Stomach (tissue), 9 donors: ENCODE results near the gene MICAL2. TPM values are rescaled to one million over a fixed set of nuclear protein-coding genes. Genes with fewer than 3 reads are reported as not detected.

Source experiments
- DNase-seq, 2 donors: peaks; one replicate each; pipeline versions ENCODE4 v3.0.0 to v3.0.0-alpha.2; 2013 to 2019
- H3K27ac ChIP-seq, 5 donors: fragments of 200-600 bp in 4 of 5; sonication (generic) in 4 of 5; one replicate each; pipeline ENCODE4 v1.5.1; 2013 to 2019; ENCODE audit warnings: mild to moderate bottlenecking in 1 of 5, moderate library complexity in 1 of 5
- H3K27me3 ChIP-seq, 3 donors: fragments of 200-600 bp; sonication (generic); one replicate each; pipeline ENCODE4 v1.5.1; 2017 to 2019; ENCODE audit warnings: mixed run types in 1 of 3
- H3K36me3 ChIP-seq, 4 donors: fragments of 200-600 bp; sonication (generic); 1 replicate in 3 of 4; 2 replicates in 1 of 4; pipeline ENCODE4 v1.5.1; 2016 to 2019
- H3K4me1 ChIP-seq, 4 donors: fragments of 200-600 bp; sonication (generic); one replicate each; pipeline ENCODE4 v1.5.1; 2016 to 2019
- H3K4me3 ChIP-seq, 4 donors: fragments of 200-600 bp; sonication (generic) in 3 of 4; one replicate each; pipeline ENCODE4 v1.5.1; 2016 to 2019; ENCODE audit warnings: mild to moderate bottlenecking in 1 of 4
- H3K9me3 ChIP-seq, 4 donors: fragments of 200-600 bp; sonication (generic); one replicate each; pipeline ENCODE4 v1.5.1; 2016 to 2019
- EP300 ChIP-seq: sonication (generic); formaldehyde crosslinking; IDR thresholded peaks from one replicate; pipeline ENCODE4 v1.6.1; 2017; ENCODE audit warnings: antibody characterized with exemption
- POLR2A ChIP-seq, 4 donors: fragments of 450-650 bp; IDR thresholded peaks; one replicate each; pipeline ENCODE4 v1.6.1; 2016; ENCODE audit warnings: antibody characterized with exemption in 4 of 4, control low read depth in 2 of 4, mild to moderate bottlenecking in 1 of 4, moderate library complexity in 1 of 4
- POLR2AphosphoS5 ChIP-seq, 3 donors: sonication (generic); formaldehyde crosslinking; IDR thresholded peaks; one replicate each; pipeline ENCODE4 v1.6.1; 2016; ENCODE audit warnings: antibody characterized with exemption in 3 of 3
- WGBS, 5 donors: extraction: QIAGEN DNeasy Blood & Tissue Kit in 3 of 5; methylation state at CpG; one replicate each; pipeline versions ENCODE4 v1.1.5 to v1.1.7; 2013 to 2018; 5-methylcytosine and 5-hydroxymethylcytosine counted together
- intact Hi-C: fragments of 100-400 bp; cut with DNase I; formaldehyde crosslinking; loops from one replicate; pipeline ENCODE4 v1.15.1; 2023; ENCODE audit warnings: low total_unique reads
- polyA plus RNA-seq, 3 donors: library from polyadenylated mRNA; stranded (reverse); fragments of 200-250 nt; gene quantifications; one replicate each; pipeline ENCODE4 v1.2.3, GENCODE V29; 2013
- total RNA-seq, 5 donors: library from RNA; depleted of rRNA; stranded (reverse); fragments of >200 nt; gene quantifications; one replicate each; pipeline versions ENCODE4 v1.1.0 to v1.2.3, GENCODE V29; 2014 to 2016
- TF ChIP-seq, protein P1 (sequence below), 7 experiments: fragments of 450-650 bp in 4 of 7; fragments of 200-600 bp in 3 of 7; sonication (generic) in 3 of 7; IDR thresholded peaks; one replicate each; pipeline ENCODE4 v1.5.1; 2016 to 2019; ENCODE audit warnings: antibody characterized with exemption in 7 of 7, control low read depth in 2 of 7, mild to moderate bottlenecking in 1 of 7
- donor health status: healthy with polysubstance abuse.
- donor health status: Bipolar disorder and iron deficiency.
- donor health status: healthy.

Gene MICAL2
- total and polyA plus RNA-seq, 8 donors, result 11.2 to 165 (median 83.3) TPM

DNA sequence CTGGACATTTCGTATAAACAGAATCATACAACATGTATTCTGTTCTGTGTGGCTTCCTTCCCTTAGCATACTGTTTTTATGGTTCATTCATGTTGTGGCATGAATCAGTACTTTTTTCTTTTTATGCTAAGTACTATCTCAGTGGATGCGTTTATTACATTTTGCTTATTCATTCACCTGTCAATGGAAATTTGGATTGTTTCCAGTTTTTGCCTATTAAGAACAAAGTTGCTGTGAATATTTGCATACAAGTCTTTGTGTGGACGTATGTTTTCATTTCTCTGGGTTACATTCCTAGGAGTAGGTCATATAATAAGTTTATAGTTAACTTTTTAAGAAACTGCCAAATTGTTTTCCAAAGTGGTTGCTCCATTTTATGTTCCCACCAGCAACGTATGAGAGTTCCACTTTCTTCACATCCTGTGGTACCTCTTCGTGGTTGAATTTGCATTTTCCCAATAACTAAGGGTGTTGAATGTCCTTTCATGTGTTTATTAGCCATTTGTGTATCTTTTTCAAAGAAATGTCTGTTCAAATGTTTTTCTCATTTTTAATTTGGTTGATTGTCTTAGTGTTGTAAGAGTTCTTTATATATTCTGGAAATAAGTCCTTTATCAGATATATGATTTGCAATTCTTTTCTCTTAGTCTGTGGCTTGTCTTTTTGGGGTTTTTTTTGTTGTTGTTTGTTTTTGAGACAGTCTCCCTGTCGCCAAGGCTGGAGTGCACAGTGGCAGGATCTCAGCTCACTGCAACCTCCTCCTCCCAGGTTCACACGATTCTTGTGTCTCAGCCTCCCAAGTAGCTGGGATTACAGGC, 46.0 kb upstream of the MICAL2 start:
- Histone ChIP-seq H3K4me3 (no peak overlapping the region), H3K27me3 (no peaks in the 10 kb centered on the region), H3K9me3 (peaks cover 0 to 4% (median 0%) of the 10 kb centered on the region in 4 donors), H3K36me3 (no peaks in the 10 kb centered on the region), H3K27ac (no peak overlapping the region), H3K4me1 (peaks cover 0 to 15% (median 14%) of the 10 kb centered on the region in 4 donors)
- WGBS, 5 donors, result 71 to 80% (median 76%) methylated on average over 7 of the region's 7 CpGs
- no peak for TF ChIP-seq POLR2AphosphoS5 (IDR thresholded peaks at IDR 0.05)
- intact Hi-C loops, result no loop called here
- no peak for DNase-seq

DNA sequence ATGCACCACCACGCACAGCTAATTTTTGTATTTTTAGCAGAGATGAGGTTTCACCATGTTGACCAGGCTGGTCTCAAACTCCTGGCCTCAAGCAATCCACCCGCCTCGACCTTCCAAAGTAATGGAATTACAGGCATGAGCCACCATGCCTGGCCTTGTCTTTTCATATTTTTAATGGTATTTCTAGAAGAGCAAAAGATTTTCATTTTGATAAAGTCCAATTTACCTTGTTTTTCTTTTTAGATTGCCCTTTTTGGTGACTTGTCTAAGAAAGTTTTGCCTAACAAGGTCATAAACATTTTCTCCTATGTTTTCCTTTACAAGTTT, 45.5 kb upstream of the MICAL2 start:
- WGBS, 5 donors, result 80 to 97% (median 95%) methylated on average over 3 of the region's 3 CpGs
- H3K27ac ChIP-seq, result no peak overlapping the region
- H3K9me3 ChIP-seq, result peaks cover 0 to 4% (median 0%) of the 10 kb centered on the region in 4 donors
- no peaks in the 10 kb centered on the region for H3K27me3 ChIP-seq
- H3K4me3 ChIP-seq, result no peak overlapping the region
- TF ChIP-seq, protein P1, sequence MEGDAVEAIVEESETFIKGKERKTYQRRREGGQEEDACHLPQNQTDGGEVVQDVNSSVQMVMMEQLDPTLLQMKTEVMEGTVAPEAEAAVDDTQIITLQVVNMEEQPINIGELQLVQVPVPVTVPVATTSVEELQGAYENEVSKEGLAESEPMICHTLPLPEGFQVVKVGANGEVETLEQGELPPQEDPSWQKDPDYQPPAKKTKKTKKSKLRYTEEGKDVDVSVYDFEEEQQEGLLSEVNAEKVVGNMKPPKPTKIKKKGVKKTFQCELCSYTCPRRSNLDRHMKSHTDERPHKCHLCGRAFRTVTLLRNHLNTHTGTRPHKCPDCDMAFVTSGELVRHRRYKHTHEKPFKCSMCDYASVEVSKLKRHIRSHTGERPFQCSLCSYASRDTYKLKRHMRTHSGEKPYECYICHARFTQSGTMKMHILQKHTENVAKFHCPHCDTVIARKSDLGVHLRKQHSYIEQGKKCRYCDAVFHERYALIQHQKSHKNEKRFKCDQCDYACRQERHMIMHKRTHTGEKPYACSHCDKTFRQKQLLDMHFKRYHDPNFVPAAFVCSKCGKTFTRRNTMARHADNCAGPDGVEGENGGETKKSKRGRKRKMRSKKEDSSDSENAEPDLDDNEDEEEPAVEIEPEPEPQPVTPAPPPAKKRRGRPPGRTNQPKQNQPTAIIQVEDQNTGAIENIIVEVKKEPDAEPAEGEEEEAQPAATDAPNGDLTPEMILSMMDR (IDR thresholded peaks at IDR 0.05), result no peak
- TF ChIP-seq POLR2A (IDR thresholded peaks at IDR 0.05) (no peak), EP300 (no peak), POLR2AphosphoS5 (IDR thresholded peaks at IDR 0.05) (no peak)
- no peak for DNase-seq
- no peaks in the 10 kb centered on the region for H3K36me3 ChIP-seq
- intact Hi-C loops, result no loop called here
- peaks cover 0 to 15% (median 14%) of the 10 kb centered on the region in 4 donors for H3K4me1 ChIP-seq

DNA sequence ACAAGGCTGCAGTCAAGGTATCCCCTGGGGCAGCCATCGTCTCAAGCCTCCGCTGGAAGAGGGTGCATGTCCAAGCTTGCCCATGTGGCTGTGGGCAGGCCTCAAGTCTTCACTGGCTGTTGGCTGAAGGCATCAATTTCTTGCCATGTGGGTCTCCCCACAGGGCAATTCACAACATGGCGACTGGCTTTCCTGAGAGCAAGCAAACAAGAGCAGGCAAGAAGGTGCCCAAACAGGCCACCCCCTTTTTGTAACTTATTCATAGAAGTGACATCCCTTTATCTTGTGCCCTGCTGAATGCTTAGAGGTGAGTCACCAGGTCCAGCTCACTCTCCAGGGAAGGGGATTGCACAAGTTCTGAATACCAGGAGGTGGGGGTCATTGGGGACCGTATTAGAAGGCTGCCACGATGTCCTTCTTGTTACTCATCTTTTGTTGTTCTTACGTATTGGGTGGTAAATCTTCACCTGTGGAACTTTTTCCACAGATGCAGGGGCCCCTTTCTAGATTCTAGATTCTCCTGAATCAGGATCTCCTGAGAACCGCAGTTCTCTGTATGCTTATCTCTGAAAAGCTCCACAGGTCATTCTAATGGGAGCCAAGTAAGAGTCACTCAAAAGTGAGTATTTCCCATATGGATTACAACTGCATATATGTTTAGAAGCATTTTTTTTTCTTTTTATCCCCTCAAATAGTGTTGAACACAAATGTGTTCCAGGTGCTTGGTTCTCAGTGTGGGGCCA, 44.2 kb upstream of the MICAL2 start:
- Histone ChIP-seq H3K9me3 (peaks cover 0 to 4% (median 0%) of the 10 kb centered on the region in 4 donors), H3K36me3 (no peaks in the 10 kb centered on the region), H3K27me3 (no peaks in the 10 kb centered on the region), H3K4me1 (peaks cover 0 to 20% (median 15%) of the 10 kb centered on the region in 4 donors), H3K27ac (peak overlapping the region in 4 of 5 donors; percentile 26 to 88 (median 56)), H3K4me3 (no peak overlapping the region)
- intact Hi-C loops, result no loop called here
- 70 to 81% (median 74%) methylated on average over 7 of the region's 7 CpGs for WGBS, 5 donors
- TF ChIP-seq POLR2AphosphoS5 (IDR thresholded peaks at IDR 0.05) (peak; percentile 15 to 83 (median 40)), POLR2A (IDR thresholded peaks at IDR 0.05) (no peak), EP300 (no peak)
- TF ChIP-seq, protein P1 (IDR thresholded peaks at IDR 0.05), result no peak
- DNase-seq, result peak in 1 of 2 donors; percentile 68

DNA sequence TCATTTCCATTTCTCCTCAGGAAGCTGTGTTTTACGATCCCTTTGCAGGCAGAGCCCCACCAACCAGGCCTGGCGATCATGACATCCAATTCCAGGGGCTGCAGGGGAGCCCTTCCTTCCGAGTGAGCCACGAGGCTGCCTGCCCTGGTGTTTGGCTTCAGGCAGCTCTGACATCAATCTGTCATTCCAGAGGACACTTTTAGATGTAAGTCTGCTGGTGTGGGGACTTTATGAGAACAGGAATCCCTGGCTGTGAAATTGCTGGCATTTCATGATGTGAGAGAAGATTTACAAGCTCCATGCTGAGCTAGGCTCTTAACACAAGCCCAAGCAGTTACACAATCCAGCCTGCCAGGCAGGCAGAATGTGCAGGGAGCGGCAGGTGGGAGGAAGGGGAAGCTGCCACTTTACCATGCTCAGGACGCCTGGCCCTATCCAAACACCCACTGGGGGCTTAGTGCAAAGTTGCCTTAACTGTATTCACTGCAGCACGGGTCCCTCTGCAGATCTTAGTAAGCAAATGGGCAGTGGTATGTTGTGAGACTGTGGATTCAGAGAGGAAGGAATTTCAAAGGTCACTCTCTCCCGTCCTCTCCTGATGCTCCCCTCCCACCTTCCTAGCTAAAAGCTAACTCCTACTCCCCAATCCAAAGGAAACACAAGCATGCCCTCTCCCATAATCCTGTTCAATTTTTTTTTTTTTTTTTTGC, 43.4 kb upstream of the MICAL2 start:
- DNase-seq, result peak in 1 of 2 donors; percentile 71
- H3K9me3 ChIP-seq, result peaks cover 0 to 4% (median 0%) of the 10 kb centered on the region in 4 donors
- H3K36me3 ChIP-seq, result no peaks in the 10 kb centered on the region
- intact Hi-C loops, result no loop called here
- H3K27ac ChIP-seq, result peak overlapping the region in 4 of 5 donors; percentile 26 to 88 (median 52)
- no peaks in the 10 kb centered on the region for H3K27me3 ChIP-seq
- peaks cover 0 to 20% (median 15%) of the 10 kb centered on the region in 4 donors for H3K4me1 ChIP-seq
- TF ChIP-seq, protein P1 (IDR thresholded peaks at IDR 0.05), result no peak
- TF ChIP-seq EP300 (no peak), POLR2AphosphoS5 (IDR thresholded peaks at IDR 0.05) (no peak), POLR2A (IDR thresholded peaks at IDR 0.05) (no peak)
- WGBS, 5 donors, result 46 to 63% (median 55%) methylated on average over 8 of the region's 8 CpGs
- H3K4me3 ChIP-seq, result no peak overlapping the region
